ENCODE measurements around the gene UBD. TPM values are rescaled to one million over a fixed set of nuclear protein-coding genes. Genes with fewer than 3 reads are reported as not detected.

UBD gene
- not detected in 2 replicates for total RNA-seq (ENCODE audit: low replicate concordance)

- no peak for DNase-seq (ENCODE audit: low read depth)
- no peak within 1 kb of the TSS for H3K4me3 ChIP-seq (ENCODE audit: low read depth, low read length)
- TF ChIP-seq CTCF (IDR thresholded peaks at IDR 0.05; ENCODE audit: insufficient read depth, low read length), result no peak
These were observed at the start of gene UBD for GRCh38 chr6:29559524-29560287. Gene UBD, minus strand, starts transcription at chr6:29559732. Its CDS starts 31 bp downstream, at chr6:29559701.

- DNase-seq (ENCODE audit: low read depth), result no peak
- TF ChIP-seq CTCF (IDR thresholded peaks at IDR 0.05; ENCODE audit: insufficient read depth, low read length), result no peak
These were observed 48.6 kb upstream of the UBD start for GRCh38 chr6:29608131-29608530.

GRCh38 chr6:29603930-29604329 is 44.4 kb upstream of the UBD start:
- no peak for TF ChIP-seq CTCF (IDR thresholded peaks at IDR 0.05; ENCODE audit: insufficient read depth, low read length)
- H3K4me3 ChIP-seq (ENCODE audit: low read depth, low read length), result no peak overlapping the region
- DNase-seq (ENCODE audit: low read depth), result no peak

More at GRCh38 chr6:29608131-29608530, 48.6 kb upstream of the UBD start:
- no peak overlapping the region for H3K4me3 ChIP-seq (ENCODE audit: low read depth, low read length)

- TF ChIP-seq CTCF (IDR thresholded peaks at IDR 0.05; ENCODE audit: insufficient read depth, low read length), result no peak
- no peak overlapping the region for H3K4me3 ChIP-seq (ENCODE audit: low read depth, low read length)
- DNase-seq (ENCODE audit: low read depth), result no peak
These were observed 43.9 kb upstream of the UBD start for GRCh38 chr6:29603456-29603855.

- TF ChIP-seq CTCF (IDR thresholded peaks at IDR 0.05; ENCODE audit: insufficient read depth, low read length), result no peak
- H3K4me3 ChIP-seq (ENCODE audit: low read depth, low read length), result no peak overlapping the region
- no peak for DNase-seq (ENCODE audit: low read depth)
These were observed 43.2 kb upstream of the UBD start for GRCh38 chr6:29602564-29603361.

- no peak for DNase-seq (ENCODE audit: low read depth)
- H3K4me3 ChIP-seq (ENCODE audit: low read depth, low read length), result no peak overlapping the region
- no peak for TF ChIP-seq CTCF (IDR thresholded peaks at IDR 0.05; ENCODE audit: insufficient read depth, low read length)
These were observed 38.7 kb upstream of the UBD start for GRCh38 chr6:29598172-29598747.
